NCI-H1417 treated with DMSO at 0.1 percent for 48 hours (cell line): ENCODE data around the gene GSTM4.

Experiments used
- DNase-seq: peaks from one replicate; lab custom pipeline; 2025; lab: John Stamatoyannopoulos, UW

GSTM4 gene

DNA sequence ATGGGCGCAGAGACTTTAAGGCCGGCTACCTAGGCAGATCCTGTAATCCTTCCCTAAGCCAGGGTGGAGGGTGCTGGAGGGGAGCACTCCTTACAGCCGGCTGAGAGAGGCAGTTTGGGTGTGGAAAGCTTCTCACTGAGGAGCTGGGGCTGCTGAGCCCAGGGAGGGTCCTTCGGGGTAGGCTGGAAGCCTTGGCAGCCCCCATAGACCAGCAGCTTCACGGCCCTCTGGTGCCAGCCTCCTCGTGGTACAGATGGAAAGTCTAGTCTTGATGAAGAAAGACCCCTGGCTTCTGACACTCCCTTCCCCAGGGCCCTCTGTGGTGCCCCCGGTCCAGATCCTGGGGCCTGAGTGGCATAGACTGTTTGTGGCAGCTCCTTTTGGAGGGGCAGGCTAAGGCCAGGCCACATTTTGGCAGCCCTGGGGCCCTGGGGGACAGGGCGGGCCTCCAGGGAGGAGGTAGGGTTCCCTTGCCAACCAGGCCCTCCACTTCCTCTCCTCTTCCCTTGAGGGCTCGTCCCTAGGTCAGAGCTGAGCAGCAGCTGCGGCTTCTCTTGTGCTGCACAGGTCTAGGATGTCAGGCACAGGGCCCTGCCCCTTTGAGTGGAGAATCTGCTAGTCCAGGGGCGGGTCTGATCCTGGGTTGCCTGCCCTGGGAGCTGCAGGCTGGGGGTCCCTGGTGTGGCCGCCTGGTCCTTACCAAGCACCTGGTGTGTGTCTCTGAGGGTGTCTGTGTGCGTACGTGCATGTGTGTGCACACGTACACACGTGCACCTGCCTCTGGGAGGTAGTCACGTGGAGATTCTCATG, 31.5 kb upstream of the GSTM4 start:
- DNase-seq = no peak

DNA sequence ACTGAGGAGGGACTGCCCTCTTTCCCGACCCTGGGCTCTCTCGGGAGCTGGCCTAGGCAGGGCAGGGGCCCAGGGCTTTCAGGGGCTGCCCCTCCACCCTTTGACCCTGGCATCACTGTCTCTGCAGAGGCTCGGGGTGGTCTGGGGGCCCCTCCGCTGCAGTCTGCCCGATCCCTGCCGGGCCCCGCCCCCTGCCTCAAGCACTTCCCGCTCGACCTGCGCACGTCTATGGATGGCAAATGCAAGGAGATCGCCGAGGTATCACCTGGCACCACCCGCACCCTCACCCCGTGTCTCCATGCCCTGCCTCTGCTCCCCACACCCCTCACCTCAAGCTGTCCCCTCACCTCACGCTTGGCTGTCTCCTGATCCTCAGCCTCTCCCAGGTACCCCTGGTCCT, 30.7 kb upstream of the GSTM4 start:
- DNase-seq = no peak

DNA sequence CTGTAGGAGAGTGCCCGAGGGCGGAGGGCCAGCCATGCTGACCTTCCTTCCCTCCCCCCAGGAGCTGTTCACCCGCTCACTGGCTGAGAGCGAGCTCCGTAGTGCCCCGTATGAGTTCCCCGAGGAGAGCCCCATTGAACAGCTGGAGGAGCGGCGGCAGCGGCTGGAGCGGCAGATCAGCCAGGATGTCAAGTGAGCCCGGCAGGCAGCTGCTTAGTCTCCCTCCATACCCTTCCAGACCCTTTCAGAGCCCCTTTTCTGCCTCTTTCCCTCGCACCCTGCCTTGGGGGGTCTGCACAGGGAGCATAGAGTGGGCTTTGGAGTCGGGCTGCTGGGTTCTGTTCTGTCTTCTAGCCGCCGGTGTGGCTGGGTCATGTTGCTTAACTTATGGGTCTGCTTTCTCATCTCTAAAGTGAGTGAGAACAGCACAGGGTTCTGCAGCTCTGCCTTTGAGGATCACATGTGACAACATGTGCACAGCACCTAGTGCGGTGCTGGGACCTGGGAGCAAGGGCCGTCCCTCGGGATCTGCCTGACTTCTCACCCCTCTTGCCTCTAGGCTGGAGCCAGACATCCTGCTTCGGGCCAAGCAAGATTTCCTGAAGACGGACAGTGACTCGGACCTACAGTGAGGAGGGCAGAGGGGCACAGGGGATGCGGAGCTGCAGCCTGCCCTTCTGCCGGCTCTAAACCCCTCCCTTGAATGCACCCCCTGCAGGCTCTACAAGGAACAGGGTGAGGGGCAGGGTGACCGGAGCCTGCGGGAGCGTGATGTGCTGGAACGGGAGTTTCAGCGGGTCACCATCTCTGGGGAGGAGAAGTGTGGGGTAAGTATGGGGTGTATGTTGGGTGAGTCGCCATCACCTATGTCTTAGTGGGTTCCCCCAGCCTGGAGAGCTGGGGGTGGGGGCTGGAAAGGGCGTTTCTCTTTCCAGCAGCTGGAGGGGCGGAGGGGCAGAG, 30.0 kb upstream of the GSTM4 start:
- no peak for DNase-seq

DNA sequence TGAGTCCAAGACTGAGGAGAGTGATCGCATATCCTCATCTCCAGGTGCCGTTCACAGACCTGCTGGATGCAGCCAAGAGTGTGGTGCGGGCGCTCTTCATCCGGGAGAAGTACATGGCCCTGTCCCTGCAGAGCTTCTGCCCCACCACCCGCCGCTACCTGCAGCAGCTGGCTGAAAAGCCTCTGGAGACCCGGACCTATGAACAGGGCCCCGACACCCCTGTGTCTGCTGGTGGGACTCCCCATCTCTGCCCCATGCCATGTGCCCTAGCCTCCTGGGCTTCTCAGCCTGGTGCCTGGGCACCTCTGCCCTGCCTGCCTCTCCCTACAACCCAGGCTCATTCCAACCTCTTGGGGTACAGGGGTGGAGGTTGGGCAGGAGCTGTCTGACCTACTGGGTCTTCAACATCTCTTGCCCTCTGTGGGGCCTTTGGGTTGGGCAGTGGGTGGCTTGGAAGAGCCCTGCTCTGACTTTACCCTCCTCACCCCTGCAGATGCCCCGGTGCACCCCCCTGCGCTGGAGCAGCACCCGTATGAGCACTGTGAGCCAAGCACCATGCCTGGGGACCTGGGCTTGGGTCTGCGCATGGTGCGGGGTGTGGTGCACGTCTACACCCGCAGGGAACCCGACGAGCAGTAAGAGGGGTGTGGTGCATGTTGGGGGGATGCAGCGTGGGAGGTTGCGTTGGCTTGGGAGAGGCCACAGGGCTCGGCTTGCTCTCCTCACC, 29.1 kb upstream of the GSTM4 start:
- DNase-seq = no peak

DNA sequence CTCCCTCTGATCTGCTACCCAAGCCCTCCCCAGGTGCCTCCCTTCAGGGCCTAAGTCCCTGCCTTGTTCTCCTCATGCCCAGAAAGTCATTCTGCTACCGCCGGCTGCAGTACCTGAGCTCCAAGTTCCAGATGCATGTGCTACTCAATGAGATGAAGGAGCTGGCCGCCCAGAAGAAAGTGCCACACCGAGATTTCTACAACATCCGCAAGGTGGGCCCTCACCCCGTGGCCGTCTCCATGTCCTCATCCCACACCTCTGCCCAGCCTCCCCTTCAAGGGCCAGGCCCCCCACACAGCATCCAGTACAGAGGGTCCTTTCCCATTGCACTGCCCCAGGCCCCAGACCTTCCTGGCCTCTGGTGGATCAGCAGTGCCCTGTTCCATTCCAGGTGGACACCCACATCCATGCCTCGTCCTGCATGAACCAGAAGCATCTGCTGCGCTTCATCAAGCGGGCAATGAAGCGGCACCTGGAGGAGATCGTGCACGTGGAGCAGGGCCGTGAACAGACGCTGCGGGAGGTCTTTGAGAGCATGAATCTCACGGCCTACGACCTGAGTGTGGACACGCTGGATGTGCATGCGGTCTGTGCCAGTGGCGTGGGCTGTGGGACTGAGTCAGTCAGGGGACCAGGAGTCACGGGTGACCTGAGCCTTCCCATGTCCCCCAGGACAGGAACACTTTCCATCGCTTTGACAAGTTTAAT, 28.1 kb upstream of the GSTM4 start:
- no peak for DNase-seq

DNA sequence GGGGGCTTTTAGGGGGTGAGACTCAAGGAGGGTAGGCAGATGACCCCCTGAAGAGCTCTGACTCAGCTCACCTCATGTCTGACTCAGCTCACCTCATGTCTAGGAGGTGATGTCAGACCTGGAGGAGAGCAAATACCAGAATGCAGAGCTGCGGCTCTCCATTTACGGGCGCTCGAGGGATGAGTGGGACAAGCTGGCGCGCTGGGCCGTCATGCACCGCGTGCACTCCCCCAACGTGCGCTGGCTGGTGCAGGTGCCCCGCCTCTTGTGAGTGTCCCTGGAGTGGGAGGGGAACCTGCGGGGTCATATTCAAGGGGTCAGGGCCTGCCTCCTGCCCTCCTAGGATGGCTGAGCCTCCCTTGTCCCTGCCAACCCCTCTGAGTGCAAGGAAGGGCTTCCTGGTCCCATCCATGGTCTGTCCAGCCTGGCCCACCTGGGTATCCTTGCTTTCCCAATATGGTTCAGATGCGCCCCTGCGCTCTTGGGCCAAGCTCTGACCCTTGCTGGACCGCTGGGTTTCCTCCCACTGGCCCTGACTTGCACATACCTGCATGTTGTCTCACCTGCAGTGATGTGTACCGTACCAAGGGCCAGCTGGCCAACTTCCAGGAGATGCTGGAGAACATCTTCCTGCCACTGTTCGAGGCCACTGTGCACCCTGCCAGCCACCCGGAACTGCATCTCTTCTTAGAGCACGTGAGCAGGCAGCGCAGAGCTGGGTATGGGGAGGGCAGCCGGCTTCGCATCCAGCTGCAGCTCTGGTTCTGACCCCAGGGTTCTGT, 27.2 kb upstream of the GSTM4 start:
- no peak for DNase-seq

DNA sequence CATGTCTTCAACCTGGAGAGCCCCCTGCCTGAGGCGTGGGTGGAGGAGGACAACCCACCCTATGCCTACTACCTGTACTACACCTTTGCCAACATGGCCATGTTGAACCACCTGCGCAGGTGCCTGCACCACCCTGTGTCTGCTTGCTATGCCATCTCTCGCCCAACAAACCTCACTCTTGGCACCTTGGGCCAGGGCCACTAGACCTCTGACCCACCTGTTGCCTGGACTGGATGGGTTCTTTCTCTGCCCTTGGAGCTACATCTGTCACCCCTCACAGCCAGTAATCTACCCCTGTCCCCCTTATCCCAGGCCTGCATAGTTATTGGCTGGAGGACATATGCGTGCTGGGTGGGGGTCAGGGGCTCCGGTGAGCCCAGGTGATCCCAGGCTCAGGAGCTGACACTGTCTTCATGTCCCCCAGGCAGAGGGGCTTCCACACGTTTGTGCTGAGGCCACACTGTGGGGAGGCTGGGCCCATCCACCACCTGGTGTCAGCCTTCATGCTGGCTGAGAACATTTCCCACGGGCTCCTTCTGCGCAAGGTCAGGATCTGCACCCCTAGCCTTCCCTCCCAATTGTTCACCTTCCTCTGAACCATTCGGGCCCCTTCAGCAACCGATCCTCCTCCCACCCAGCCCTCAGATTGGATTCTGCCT, 26.4 kb upstream of the GSTM4 start:
- DNase-seq = no peak

DNA sequence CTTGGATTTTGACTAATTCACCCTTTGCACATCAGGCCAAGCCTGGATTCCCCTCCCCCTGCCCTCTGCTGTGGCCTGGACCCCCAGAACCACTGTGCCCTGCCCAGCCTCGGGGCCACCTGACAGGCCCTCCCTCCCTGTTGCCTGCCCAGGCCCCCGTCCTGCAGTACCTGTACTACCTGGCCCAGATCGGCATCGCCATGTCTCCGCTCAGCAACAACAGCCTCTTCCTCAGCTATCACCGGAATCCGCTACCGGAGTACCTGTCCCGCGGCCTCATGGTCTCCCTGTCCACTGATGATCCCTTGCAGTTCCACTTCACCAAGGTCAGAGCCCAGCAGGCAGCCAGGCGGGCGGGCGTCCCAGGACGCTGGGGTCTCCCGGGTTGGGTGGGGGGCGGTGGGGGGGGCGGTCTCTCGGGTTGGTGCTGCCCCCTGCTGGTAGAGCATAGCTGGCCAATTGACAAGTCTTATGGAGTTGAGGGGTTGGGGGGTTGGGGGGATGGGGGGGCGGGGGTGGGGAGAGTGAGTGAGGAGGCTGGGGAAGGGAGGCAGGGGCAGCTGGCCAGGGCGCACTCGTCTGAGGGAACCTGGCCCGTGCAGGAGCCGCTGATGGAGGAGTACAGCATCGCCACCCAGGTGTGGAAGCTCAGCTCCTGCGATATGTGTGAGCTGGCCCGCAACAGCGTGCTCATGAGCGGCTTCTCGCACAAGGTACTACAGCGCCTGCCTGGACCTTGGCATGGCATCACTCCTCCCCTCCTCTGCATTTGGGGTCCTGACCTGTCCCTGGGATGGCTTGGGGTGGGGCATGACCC, 25.6 kb upstream of the GSTM4 start:
- DNase-seq = no peak

DNA sequence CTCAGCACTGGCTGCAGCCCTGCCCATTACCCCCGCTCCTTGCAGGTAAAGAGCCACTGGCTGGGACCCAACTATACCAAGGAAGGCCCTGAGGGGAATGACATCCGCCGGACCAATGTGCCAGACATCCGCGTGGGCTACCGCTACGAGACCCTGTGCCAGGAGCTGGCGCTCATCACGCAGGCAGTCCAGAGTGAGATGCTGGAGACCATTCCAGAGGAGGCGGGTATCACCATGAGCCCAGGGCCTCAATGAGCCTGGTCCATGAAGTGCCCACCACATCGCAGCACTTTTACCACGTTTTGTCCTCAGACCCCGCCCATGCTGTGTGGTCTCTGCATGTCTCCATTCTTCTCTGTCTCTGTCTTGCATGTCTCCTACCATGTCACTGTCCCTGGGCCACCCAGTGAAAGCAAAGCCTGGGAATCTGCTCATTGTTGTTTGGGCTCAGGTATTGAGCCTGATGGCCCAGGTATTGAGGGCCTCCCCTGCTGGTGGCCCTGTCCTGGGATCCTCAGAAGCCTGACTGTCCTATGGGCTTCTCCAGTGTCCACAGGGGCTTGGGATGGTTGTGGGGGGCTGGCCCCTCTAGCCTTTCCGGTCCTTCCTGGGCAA, 24.9 kb upstream of the GSTM4 start:
- DNase-seq = no peak

DNA sequence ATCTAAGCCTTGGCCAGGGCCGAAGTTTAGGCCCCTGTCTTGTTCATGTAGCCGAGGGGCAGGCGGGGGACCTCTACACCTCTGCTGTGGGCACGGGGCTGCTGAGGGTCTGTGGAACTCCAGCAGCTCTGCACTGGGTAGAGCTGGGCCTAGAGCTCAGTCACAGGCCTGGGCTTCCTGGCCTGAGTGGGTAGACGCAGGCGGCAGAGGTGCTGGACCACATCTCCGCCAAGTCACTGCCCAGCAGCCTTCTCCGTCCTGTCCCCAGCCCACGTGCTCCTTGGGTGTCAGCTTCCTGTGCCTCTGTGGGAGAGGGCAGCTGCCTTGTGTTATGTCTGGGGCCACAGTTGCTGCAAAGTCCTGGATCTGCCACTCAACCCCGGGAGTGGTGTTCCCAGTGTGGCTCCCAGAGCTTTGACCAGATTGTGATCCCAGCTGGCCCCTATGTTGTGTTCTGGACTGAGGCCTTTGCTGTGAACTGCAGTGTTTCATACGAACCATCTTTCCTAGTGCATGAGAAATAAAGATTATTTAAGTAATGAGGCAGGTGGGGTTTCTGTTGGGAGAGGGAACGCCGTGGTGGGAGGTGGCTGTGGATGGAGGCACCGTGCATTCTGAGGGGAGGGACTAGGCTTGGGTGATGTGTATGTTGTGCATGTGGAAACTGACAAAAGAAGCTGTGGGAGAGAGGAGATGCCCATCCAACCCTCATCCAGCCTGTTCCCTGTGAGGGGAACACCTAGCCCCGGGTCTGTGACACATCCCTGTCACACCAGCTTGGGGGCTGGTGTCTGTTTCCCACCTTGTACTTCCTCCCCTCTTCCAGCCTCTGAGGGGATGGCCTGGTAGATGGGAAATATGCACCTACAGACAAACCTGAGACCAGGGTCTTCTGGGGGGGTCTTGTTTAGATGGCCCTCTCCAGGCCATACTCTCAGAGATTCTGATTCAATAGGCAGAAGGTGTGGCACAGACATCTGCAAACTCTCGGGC, 24.1 kb upstream of the GSTM4 start:
- no peak for DNase-seq

DNA sequence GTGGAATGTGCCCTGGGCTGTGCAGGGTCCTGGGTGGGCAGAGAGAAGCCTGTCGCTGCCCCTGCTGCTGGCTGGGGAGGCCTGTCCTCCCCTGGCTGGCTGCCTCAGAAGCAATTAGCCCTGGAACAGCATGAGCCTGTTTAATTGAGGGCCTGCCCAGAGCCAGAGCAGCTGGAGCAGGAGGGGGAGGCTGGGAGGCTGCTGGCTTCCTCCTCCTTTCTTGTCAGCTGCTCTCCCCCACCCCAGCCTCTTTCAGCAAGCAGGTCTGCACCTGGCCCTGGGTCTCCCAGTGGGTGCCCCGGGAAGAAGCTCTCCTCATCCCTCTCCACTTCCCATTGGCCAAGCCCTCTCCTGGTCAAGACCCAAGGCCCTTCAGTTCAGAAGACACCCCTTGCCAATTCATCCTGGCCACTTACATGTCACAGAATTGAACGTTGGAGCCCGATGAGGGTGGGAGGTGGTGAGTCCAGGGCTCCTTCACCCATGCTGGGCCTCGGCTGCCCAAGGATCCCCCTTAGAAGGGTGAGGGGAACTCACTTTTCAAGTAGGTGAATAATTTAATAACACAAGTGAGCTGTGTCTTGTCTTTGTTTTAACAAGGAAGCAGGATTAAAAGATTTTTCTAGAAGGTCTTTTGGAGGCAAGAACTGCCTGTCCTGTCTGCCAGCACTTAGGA, 23.1 kb upstream of the GSTM4 start:
- DNase-seq = peak; percentile 53

DNA sequence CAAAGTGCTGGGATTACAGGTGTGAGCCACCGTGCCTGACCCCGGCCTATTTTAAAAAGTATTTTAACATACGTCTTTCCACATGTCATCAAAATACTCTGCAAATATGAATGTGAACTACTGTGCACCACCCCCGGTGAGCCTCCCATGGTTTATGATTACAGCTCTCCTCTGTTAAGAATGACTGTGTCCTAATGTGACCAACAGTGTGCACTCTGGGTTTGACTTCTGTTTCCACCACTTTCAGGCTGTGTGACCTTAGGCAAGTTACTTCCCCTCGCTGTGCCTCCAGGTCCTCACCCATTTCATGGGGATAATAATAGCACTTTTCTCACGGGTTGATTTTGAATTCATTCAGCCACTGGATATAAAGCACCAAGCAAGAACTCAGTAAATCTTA, 21.6 kb upstream of the GSTM4 start:
- no peak for DNase-seq

DNA sequence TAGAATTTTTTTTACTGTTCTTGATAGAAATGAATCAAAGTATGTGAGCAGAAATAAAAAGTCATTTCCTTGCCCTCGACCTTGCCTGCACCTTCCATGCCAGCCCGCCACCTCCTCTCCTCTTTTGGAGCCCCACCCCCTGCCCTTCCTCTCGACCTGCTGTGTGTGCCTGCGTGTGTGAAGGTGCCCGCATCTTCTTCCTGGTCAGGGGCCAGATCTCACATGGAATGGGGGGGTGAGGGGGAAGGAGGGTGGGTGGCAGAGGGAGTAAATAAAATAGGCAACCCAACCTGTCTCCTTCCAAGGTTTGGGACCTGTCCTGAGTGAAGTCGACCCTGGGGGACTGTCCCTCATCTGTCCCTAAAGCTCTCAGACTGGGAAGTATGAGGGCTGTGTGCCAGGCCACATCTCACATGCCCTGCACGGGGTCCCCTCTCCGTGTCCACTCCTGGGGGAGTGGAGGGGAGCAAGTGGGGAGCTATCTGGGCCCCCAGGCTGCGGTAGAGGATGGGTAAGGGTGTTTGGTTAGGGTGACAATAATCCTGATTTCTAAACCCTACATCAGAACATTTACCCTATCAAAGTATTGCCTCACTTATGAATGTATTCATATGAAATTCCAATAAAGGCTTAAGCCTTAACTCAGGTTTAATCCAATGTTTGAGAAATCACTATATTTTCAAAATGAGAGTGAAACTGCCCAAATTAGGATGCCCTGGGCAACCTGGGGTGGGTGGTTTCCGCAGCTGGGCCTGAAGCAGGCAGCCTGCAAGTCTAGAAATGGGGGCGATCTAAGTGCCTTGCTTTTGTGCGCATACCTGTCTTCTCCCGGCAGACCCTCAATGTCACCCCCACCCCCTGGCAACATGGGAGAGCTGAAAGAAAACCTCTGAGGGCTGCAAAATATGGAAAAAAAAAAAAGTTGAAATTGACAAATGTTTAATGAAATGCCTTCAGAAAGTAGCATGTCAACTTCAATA, 20.8 kb upstream of the GSTM4 start:
- DNase-seq = no peak

DNA sequence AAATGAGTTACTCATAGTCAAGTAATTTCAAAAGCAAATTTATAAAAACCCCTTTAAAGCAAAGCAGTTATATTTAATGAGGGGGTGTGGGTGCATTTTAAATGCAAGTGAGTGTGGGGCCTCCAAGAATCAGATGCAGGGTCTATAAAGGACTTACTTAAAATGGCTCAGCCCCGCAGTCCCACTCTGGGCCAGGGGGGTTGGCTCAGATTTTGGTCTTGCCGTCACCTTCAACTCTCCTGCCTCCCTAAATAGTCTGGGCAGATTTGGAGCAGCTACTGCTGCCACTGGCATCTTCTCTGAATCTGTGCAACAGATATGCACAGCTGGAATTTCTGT, 20.1 kb upstream of the GSTM4 start:
- no peak for DNase-seq

DNA sequence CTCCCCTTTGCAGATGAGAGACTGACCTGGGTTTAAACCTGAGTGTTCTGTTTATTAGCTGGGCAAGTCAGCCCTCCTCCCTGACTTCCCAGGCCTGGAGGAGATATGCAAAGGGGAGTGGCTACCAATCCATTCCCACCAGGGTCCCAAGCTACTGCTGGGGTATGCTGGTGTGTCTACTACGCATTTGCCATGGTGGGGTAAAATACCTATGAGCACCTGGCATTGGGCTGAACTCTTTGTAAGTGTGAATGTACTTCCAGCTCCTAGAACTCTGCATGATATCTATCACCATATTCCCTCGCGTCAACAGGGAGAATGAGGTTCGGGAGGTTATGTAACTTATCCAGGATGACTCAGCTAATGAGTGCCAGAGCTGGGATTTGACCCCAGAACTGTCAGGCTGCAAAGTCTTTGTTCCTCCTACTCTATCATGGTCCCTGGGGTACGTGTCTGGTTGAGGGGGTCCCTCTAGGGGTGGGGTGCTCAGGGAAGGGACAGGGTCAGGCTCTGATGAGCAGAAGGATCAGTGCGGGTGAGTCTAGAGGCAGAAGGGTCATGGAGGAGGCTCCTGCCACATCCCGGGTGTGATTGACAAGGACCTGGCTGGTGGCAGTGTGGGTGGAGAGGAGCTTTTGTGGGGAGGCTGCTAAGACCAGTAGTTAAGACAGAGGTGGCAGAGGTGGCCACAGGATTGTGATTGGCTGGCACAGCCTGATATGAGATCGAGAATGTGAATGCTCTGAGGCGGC, 19.5 kb upstream of the GSTM4 start:
- DNase-seq = no peak

DNA sequence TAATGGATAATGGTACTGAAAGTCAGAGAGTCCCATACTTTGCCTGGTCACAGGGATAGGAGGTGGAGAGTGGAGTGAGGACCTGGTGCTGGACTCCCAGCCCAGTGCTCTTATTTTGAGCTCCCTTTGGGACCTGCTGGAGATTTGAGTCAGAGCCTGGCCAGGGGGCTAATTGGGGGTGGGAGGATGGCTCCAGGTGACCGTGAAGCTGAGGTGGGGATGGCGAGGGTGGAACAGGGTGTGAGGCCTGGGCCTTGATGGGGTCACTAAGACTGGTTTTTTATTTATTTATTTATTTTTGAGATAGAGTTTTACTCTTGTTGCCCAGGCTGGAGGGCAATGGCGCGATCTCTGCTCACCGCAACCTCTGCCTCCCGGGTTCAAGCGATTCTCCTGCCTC, 18.5 kb upstream of the GSTM4 start:
- no peak for DNase-seq
